Mesendoderm (in vitro differentiated cells): ENCODE results near the gene NFATC1. TPM values are rescaled to one million over a fixed set of nuclear protein-coding genes. Genes with fewer than 3 reads are reported as not detected.

ENCODE experiments used
- DNase-seq: peaks from one replicate; pipeline ENCODE4 v3.0.0; 2013
- H2AK5ac ChIP-seq: 2 replicates; pipeline ENCODE4 v1.6.1; 2013; ENCODE audit warnings: low read length, inconsistent platforms
- H2BK120ac ChIP-seq: 2 replicates; pipeline ENCODE4 v1.6.1; 2013; ENCODE audit warnings: low read depth, mild to moderate bottlenecking, low read length, moderate library complexity, mixed read lengths
- H2BK15ac ChIP-seq: replicated peaks from 2 replicates; pipeline ENCODE4 v1.6.1; 2013; ENCODE audit warnings: low read depth, mild to moderate bottlenecking, moderate library complexity
- H2BK5ac ChIP-seq: 2 replicates; pipeline ENCODE4 v1.6.1; 2013; ENCODE audit warnings: low read length, inconsistent platforms
- H3K18ac ChIP-seq: 2 replicates; pipeline ENCODE4 v1.6.1; 2013; ENCODE audit warnings: mild to moderate bottlenecking, low read length, mixed read lengths
- H3K23ac ChIP-seq: one replicate; pipeline ENCODE4 v1.6.1; 2013; ENCODE audit warnings: low read length
- H3K27ac ChIP-seq: 2 replicates; pipeline ENCODE4 v1.5.1; 2013; ENCODE audit warnings: low read depth, mild to moderate bottlenecking, inconsistent platforms, low read length, moderate library complexity
- H3K27me3 ChIP-seq: 2 replicates; pipeline ENCODE4 v1.6.1; 2013; ENCODE audit warnings: low read length, control low read depth, mild to moderate bottlenecking, inconsistent platforms; ENCODE audit not compliant: insufficient read depth, poor library complexity
- H3K36me3 ChIP-seq: 2 replicates; pipeline ENCODE4 v1.6.1; 2013; ENCODE audit warnings: low read length, inconsistent platforms; ENCODE audit not compliant: control insufficient read depth, insufficient read depth
- H3K4ac ChIP-seq: one replicate; pipeline ENCODE4 v1.6.1; 2013; ENCODE audit warnings: low read depth, mild to moderate bottlenecking, low read length, moderate library complexity
- H3K4me1 ChIP-seq: 2 replicates; pipeline ENCODE4 v1.6.1; 2013; ENCODE audit warnings: low read depth, low read length, inconsistent platforms; ENCODE audit not compliant: control insufficient read depth
- H3K4me2 ChIP-seq: 2 replicates; pipeline ENCODE4 v1.6.1; 2013; ENCODE audit warnings: low read length
- H3K4me3 ChIP-seq: 2 replicates; pipeline ENCODE4 v1.5.1; 2013; ENCODE audit warnings: mild to moderate bottlenecking, low read length
- H3K56ac ChIP-seq: one replicate; pipeline ENCODE4 v1.6.1; 2013; ENCODE audit warnings: low read length
- H3K79me1 ChIP-seq: 2 replicates; pipeline ENCODE4 v1.6.1; 2013; ENCODE audit warnings: low read length, inconsistent platforms
- H3K79me2 ChIP-seq: 2 replicates; pipeline ENCODE4 v1.6.1; 2013; ENCODE audit warnings: mild to moderate bottlenecking, low read length; ENCODE audit not compliant: control insufficient read depth, insufficient read depth
- H3K9ac ChIP-seq: 2 replicates; pipeline ENCODE4 v1.6.1; 2013; ENCODE audit warnings: low read length, inconsistent platforms
- H4K5ac ChIP-seq: one replicate; pipeline ENCODE4 v1.6.1; 2013; ENCODE audit warnings: low read length
- H4K8ac ChIP-seq: one replicate; pipeline ENCODE4 v1.6.1; 2013; ENCODE audit warnings: low read depth, mild to moderate bottlenecking, control low read depth, low read length, moderate library complexity
- WGBS: extraction: QIAGEN DNeasy Blood & Tissue Kit; methylation state at CpG from one replicate; pipeline ENCODE4 v1.1.7; 2013; ENCODE audit warnings: low lambda C conversion rate, missing lambda C conversion rate; ENCODE audit not compliant: insufficient coverage; ENCODE audit errors: extremely low coverage; 5-methylcytosine and 5-hydroxymethylcytosine counted together
- small RNA-seq: library from polyadenylated mRNA; stranded (forward); fragments of <200 nt; extraction: miRNeasy Mini kit (QIAGEN cat#:217004); gene quantifications from one replicate; pipeline ENCODE3, GENCODE V24; 2013; ENCODE audit not compliant: insufficient read depth

The NFATC1 gene

DNA sequence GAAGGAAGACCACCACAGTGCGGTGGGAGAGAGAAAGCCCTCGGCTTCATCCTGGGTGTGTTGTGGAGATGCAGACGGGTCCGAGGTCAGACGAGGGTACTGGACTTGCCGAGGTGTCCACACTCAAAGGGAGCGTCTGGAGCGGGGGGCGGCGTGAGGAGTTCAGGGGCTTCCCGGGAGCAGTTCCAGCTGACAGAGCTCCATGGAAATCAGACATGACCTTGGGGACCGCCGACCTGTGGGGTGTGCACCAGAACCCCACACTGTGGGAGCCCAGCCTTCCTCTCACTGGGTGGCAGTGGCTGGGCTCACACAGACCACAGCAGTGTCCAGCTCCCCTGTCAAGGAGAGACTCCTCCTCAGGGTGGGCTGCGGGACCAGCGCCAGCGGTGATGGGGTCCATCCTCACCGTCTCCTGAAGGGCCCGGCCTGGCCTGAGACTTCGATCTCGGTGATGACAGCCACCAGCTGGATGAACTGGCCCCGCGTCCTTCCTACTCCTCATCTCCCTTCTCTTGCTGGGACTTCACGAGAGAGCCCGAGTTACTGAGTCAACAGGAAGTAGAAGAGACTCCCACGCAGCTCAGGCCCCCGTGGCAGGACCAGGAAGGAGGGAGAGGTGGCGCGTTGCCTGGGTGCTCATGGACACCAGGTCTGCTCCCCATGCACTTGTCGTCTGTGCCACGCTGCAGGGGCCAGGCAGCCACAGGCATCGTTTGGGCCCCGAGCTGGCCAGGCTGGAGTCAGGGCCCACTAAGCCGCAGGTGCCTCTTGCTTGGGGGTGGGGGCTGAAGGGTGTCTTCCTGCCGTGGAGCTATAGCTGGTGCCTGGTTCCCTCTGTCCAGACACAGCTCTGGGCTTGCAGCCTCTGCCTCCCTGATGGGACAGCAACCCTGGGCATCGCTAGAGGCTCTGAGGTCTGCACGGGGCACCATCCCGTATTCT, 182.0 kb downstream of the NFATC1 start:
- peak overlapping the region; percentile 5 for H3K56ac ChIP-seq
- H3K23ac ChIP-seq, result no peak overlapping the region
- H3K4me1 ChIP-seq, result no peaks in the 10 kb centered on the region
- H3K79me1 ChIP-seq, result no peaks in the 10 kb centered on the region
- H3K4ac ChIP-seq, result no peak overlapping the region
- no peak overlapping the region for H2BK5ac ChIP-seq
- H3K36me3 ChIP-seq, result no peaks in the 10 kb centered on the region
- no CpG with 5 or more reads among the region's 37 CpGs for WGBS
- H3K27me3 ChIP-seq, result no peaks in the 10 kb centered on the region
- H3K9ac ChIP-seq, result no peak overlapping the region
- no peak overlapping the region for H4K8ac ChIP-seq
- H3K4me3 ChIP-seq, result no peak overlapping the region
- no peak overlapping the region for H2BK120ac ChIP-seq
- H4K5ac ChIP-seq, result no peak overlapping the region
- H3K27ac ChIP-seq, result no peak overlapping the region
- no peak overlapping the region for H2AK5ac ChIP-seq
- no peak overlapping the region for H3K18ac ChIP-seq
- no peak overlapping the region for H3K4me2 ChIP-seq
- no peaks in the 10 kb centered on the region for H3K79me2 ChIP-seq
- DNase-seq, result no peak
- H2BK15ac ChIP-seq, result no peak overlapping the region

DNA sequence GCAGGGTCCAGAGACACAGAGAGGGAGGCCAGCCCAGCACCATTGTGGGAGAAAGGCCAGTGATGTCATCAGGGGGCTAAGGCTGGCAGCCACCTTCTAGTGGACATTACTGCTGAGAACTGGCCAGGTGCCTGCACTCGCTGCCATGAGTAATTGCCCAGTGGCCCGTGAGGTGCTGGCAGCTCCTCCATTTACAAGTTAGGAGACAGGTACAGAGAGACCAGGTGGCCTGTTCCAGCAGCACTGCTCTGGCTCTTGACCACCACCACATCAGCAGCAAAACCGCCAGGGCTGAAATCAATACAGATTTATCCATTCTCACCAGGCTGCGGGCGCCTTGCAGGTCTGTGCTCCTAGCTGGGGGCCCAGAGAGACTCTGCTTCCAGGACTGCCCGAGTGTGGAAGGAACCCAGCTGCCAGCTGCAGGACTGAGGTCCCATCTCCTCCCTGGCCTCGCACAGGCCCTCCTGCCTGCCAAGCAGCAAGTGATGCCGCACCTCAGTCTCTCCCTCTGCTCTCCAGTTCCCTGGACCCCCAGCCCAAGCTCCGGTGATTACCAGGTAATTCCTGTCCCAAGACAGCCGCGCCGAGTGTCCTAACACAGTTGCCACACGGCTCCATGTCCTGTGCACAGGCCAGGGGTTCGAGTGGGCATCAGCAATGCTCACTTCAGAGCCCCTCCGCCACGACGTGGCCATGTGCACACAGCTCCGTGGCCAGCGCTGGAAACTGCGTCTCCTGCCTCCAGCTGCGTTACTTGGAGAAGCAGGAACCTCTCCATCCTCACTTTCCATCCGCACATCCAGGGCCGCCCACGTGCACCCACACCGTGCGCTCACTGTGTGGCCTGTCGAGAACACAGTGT, 182.9 kb downstream of the NFATC1 start:
- Histone ChIP-seq H3K36me3 (no peaks in the 10 kb centered on the region), H3K79me1 (no peaks in the 10 kb centered on the region)

More for the DNA sequence above, 182.9 kb downstream of the NFATC1 start:
- no peaks in the 10 kb centered on the region for H3K79me2 ChIP-seq
- H3K4me3 ChIP-seq, result no peak overlapping the region
- H2BK15ac ChIP-seq, result no peak overlapping the region
- H3K4me2 ChIP-seq, result no peak overlapping the region
- H3K27ac ChIP-seq, result no peak overlapping the region
- H4K5ac ChIP-seq, result no peak overlapping the region
- H3K4ac ChIP-seq, result no peak overlapping the region
- H2BK120ac ChIP-seq, result no peak overlapping the region
- H3K4me1 ChIP-seq, result no peaks in the 10 kb centered on the region
- no peak overlapping the region for H2BK5ac ChIP-seq
- H2AK5ac ChIP-seq, result no peak overlapping the region
- no peaks in the 10 kb centered on the region for H3K27me3 ChIP-seq
- WGBS, result no CpG with 5 or more reads among the region's 27 CpGs
- H3K56ac ChIP-seq, result no peak overlapping the region
- no peak overlapping the region for H3K18ac ChIP-seq
- H3K23ac ChIP-seq, result no peak overlapping the region
- DNase-seq, result no peak
- H4K8ac ChIP-seq, result no peak overlapping the region
- H3K9ac ChIP-seq, result no peak overlapping the region

Small RNA genes within 50 kb of the gene (small RNA-seq; reads per million reads assigned to genes)
- gene AC018445.2, result not detected
